SK-N-SH treated with all-trans-retinoic acid at 6 μM for 48 hours (cell line): ENCODE data around the gene RABL2A.
"Not testable (repeated sequence)": the region's sequence is repeated elsewhere in the genome, so short reads cannot be mapped to it uniquely, and the experiment has no call there.

Experiments used
- ESRRG ChIP-seq: fragments of 250-450 bp; sonication (Bioruptor Pico); IDR thresholded peaks from 2 replicates; pipeline ENCODE4 v1.6.1; 2021; ENCODE audit warnings: mild to moderate bottlenecking
- GLIS3 ChIP-seq: fragments of 250-450 bp; sonication (Bioruptor Pico); IDR thresholded peaks from 2 replicates; pipeline ENCODE4 v1.5.0; 2020; ENCODE audit warnings: mild to moderate bottlenecking, moderate library complexity
- TOX ChIP-seq: fragments of 250-450 bp; sonication (Bioruptor Pico); IDR thresholded peaks from 2 replicates; pipeline ENCODE4 v1.8.0; 2021; ENCODE audit warnings: mild to moderate bottlenecking, moderate library complexity, borderline replicate concordance
- TF ChIP-seq, protein P1 (sequence below): fragments of 250-450 bp; sonication (Bioruptor Pico); IDR thresholded peaks from 2 replicates; pipeline ENCODE4 v1.5.1; 2021; ENCODE audit warnings: mild to moderate bottlenecking, moderate library complexity

DNA sequence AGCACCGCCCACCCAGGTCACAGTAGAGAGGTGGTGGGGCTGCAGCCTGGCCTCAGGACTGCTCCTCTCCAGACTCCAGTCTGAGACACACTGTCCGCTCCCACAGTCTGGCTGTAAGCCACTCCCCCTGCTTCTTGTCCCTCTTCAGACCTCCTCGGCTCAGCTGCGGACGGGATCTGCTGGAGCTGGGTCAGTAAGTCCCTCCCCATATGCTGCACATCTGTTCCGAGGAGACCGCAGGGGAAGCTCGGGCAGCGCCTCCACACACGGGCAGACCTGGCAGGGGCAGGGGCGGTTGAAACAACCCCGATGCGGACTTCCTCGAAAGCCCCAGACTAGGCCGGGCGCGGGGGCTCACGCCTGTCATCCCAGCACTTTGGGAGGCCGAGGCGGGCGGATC is 41.9 kb downstream of the RABL2A start:
- TF ChIP-seq, protein P1, sequence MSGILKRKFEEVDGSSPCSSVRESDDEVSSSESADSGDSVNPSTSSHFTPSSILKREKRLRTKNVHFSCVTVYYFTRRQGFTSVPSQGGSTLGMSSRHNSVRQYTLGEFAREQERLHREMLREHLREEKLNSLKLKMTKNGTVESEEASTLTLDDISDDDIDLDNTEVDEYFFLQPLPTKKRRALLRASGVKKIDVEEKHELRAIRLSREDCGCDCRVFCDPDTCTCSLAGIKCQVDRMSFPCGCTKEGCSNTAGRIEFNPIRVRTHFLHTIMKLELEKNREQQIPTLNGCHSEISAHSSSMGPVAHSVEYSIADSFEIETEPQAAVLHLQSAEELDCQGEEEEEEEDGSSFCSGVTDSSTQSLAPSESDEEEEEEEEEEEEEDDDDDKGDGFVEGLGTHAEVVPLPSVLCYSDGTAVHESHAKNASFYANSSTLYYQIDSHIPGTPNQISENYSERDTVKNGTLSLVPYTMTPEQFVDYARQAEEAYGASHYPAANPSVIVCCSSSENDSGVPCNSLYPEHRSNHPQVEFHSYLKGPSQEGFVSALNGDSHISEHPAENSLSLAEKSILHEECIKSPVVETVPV (CRISPR knock-in tag): not testable (repeated sequence)
- not testable (repeated sequence) for TF ChIP-seq GLIS3 (CRISPR knock-in tag); TOX; ESRRG (CRISPR knock-in tag)
